NB4 (cell line): ENCODE data around the gene PRKG1.

Experiments
- POLR2A ChIP-seq: IDR thresholded peaks from 2 replicates; pipeline ENCODE4 v1.6.1; 2011; ENCODE audit warnings: mild to moderate bottlenecking; ENCODE audit not compliant: insufficient read length; ENCODE audit errors: extremely low read depth
- TF ChIP-seq, protein P1 (sequence below): IDR thresholded peaks from one replicate; pipeline ENCODE4 v1.5.1; 2012; ENCODE audit warnings: low read depth, low read length

DNA sequence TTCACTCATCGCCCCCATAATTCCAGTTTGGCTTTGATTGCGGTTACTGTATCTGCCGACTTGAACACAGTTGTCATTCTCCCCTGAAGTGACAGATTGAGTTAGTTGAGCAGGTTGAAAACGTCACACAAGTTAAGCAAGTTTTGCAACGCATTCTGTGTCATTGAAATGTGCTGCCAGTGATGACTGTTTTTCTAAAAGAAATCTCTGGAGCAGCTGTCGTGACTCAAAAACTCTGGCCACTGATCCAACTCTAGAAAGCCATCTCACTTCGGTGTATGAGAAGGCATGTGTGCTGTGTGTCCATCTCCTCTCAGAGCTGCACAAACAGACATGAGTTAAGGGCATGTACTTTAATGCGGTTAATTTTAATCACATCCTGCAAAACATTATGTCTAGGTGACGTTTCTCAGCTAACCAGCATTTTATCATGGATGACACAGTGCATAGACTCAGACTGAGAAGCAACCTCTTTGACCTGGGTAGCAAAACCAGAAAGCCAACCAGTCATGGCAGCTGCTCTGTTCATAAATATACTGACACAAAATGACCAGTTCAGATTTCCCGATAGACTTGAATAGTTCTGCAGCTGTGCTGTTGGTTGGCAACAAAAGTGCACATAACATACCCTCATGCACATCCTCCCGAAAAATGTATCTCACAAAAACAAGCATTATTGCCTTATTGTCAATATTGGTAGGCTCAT lies 555.8 kb downstream of the PRKG1 start:
- no peak for TF ChIP-seq POLR2A
- TF ChIP-seq, protein P1, sequence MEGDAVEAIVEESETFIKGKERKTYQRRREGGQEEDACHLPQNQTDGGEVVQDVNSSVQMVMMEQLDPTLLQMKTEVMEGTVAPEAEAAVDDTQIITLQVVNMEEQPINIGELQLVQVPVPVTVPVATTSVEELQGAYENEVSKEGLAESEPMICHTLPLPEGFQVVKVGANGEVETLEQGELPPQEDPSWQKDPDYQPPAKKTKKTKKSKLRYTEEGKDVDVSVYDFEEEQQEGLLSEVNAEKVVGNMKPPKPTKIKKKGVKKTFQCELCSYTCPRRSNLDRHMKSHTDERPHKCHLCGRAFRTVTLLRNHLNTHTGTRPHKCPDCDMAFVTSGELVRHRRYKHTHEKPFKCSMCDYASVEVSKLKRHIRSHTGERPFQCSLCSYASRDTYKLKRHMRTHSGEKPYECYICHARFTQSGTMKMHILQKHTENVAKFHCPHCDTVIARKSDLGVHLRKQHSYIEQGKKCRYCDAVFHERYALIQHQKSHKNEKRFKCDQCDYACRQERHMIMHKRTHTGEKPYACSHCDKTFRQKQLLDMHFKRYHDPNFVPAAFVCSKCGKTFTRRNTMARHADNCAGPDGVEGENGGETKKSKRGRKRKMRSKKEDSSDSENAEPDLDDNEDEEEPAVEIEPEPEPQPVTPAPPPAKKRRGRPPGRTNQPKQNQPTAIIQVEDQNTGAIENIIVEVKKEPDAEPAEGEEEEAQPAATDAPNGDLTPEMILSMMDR = no peak
